Astrocyte (in vitro differentiated cells and primary cell): ENCODE results near the gene CCDC87. TPM values are rescaled to one million over a fixed set of nuclear protein-coding genes. Genes with fewer than 3 reads are reported as not detected.
"Not testable (repeated sequence)": the region's sequence is repeated elsewhere in the genome, so short reads cannot be mapped to it uniquely, and the experiment has no call there.

Experiments
- DNase-seq: peaks from one replicate; pipeline ENCODE4 v3.0.0-alpha.2; 2010; ENCODE audit warnings: low read depth
- FAIRE-seq: peaks from 2 replicates; lab custom pipeline; 2011; peaks lifted over from hg19 to GRCh38; lab: Jason Lieb, UNC
- H2AFZ ChIP-seq: 2 replicates; pipeline ENCODE4 v1.6.0; 2012; ENCODE audit warnings: low read depth, low read length, inconsistent platforms
- H3K27ac ChIP-seq: 2 replicates; pipeline ENCODE4 v1.5.1; 2011; ENCODE audit warnings: low read depth, low read length, inconsistent platforms
- H3K27me3 ChIP-seq: 2 replicates; pipeline ENCODE4 v1.6.0; 2011; ENCODE audit warnings: low read length, inconsistent platforms; ENCODE audit not compliant: insufficient read depth
- H3K36me3 ChIP-seq: 2 replicates; pipeline ENCODE4 v1.5.1; 2011; ENCODE audit warnings: low read length, inconsistent platforms; ENCODE audit not compliant: insufficient read depth
- H3K4me1 ChIP-seq: 2 replicates; pipeline ENCODE4 v1.5.1; 2011; ENCODE audit warnings: low read length, inconsistent platforms; ENCODE audit not compliant: insufficient read depth
- H3K4me2 ChIP-seq: 2 replicates; pipeline ENCODE4 v1.6.0; 2012; ENCODE audit warnings: low read length, inconsistent platforms
- H3K4me3 ChIP-seq: 2 replicates; pipeline ENCODE4 v1.5.1; 2011; ENCODE audit warnings: low read depth, mild to moderate bottlenecking, low read length, inconsistent platforms; ENCODE audit not compliant: insufficient read depth
- H3K79me2 ChIP-seq: 2 replicates; pipeline ENCODE4 v1.6.0; 2012; ENCODE audit warnings: mild to moderate bottlenecking, low read length, inconsistent platforms; ENCODE audit not compliant: insufficient read depth
- H3K9ac ChIP-seq: 2 replicates; pipeline ENCODE4 v1.6.0; 2012; ENCODE audit warnings: mild to moderate bottlenecking, low read length, inconsistent platforms
- H3K9me3 ChIP-seq: 2 replicates; pipeline ENCODE4 v1.5.1; 2012; ENCODE audit warnings: low read depth, mild to moderate bottlenecking, low read length, inconsistent platforms; ENCODE audit not compliant: insufficient read depth
- H4K20me1 ChIP-seq: 2 replicates; pipeline ENCODE4 v1.6.0; 2012; ENCODE audit warnings: low read length, inconsistent platforms; ENCODE audit not compliant: insufficient read depth
- H3K27ac Mint-ChIP-seq: one replicate; pipeline ENCODE4 v1.8.0; 2021; ENCODE audit warnings: mild to moderate bottlenecking, mixed read lengths; ENCODE audit not compliant: unreplicated experiment
- H3K27me3 Mint-ChIP-seq: one replicate; pipeline ENCODE4 v1.8.0; 2021; ENCODE audit warnings: low read depth, mixed read lengths; ENCODE audit not compliant: unreplicated experiment
- H3K36me3 Mint-ChIP-seq: one replicate; pipeline ENCODE4 v1.8.0; 2021; ENCODE audit warnings: low read depth, mixed read lengths; ENCODE audit not compliant: unreplicated experiment
- H3K4me1 Mint-ChIP-seq: one replicate; pipeline ENCODE4 v1.8.0; 2021; ENCODE audit warnings: low read depth, mixed read lengths; ENCODE audit not compliant: unreplicated experiment
- H3K4me3 Mint-ChIP-seq: one replicate; pipeline ENCODE4 v1.8.0; 2021; ENCODE audit warnings: mild to moderate bottlenecking, moderate library complexity, mixed read lengths; ENCODE audit not compliant: unreplicated experiment
- H3K9me3 Mint-ChIP-seq: one replicate; pipeline ENCODE4 v1.8.0; 2021; ENCODE audit warnings: mild to moderate bottlenecking, mixed read lengths; ENCODE audit not compliant: unreplicated experiment
- EZH2 ChIP-seq: IDR thresholded peaks from 2 replicates; pipeline ENCODE4 v1.6.1; 2012; ENCODE audit warnings: mild to moderate bottlenecking, low read length, inconsistent platforms; ENCODE audit not compliant: insufficient read depth
- total RNA-seq: library from RNA; stranded (reverse); gene quantifications from 2 replicates; pipeline ENCODE4 v1.2.1, GENCODE V29; 2021
- TF ChIP-seq, protein P1 (sequence below): IDR thresholded peaks from 2 replicates; pipeline ENCODE4 v1.5.1; 2011; ENCODE audit warnings: low read depth, mild to moderate bottlenecking, inconsistent platforms, low read length, moderate library complexity; ENCODE audit not compliant: insufficient read depth

The CCDC87 gene
- total RNA-seq, 1 donor from 2014 or later: 0.34 TPM

GRCh38 chr11:66545701-66546367 is 47.0 kb downstream of the CCDC87 start, which contains the start of gene ZDHHC24:
ZDHHC24 (minus strand) TSS chr11:66546048; CDS start chr11:66546003, 45 bp downstream.
- Histone ChIP-seq H3K4me2 (peak within 1 kb of the TSS; percentile 88), H3K27me3 (peaks cover 2% of the 10 kb centered on the region), H4K20me1 (peaks cover 7% of the 10 kb centered on the region), H3K4me3 (peak within 1 kb of the TSS; percentile 66), H3K36me3 (no peaks in the 10 kb centered on the region), H3K4me1 (peaks cover 28% of the 10 kb centered on the region), H3K27ac (peak within 1 kb of the TSS; percentile 57), H2AFZ (peak within 1 kb of the TSS; percentile 78), H3K79me2 (no peaks in the 10 kb centered on the region), H3K9me3 (no peaks in the 10 kb centered on the region), H3K9ac (peak within 1 kb of the TSS; percentile 84)
- Mint-ChIP-seq H3K27me3 (peaks cover 27% of the 10 kb centered on the region), H3K4me1 (peaks cover 6% of the 10 kb centered on the region), H3K9me3 (no peaks in the 10 kb centered on the region), H3K4me3 (peak within 1 kb of the TSS; percentile 86), H3K27ac (peak within 1 kb of the TSS; percentile 86), H3K36me3 (peaks cover 12% of the 10 kb centered on the region)
- TF ChIP-seq, protein P1, sequence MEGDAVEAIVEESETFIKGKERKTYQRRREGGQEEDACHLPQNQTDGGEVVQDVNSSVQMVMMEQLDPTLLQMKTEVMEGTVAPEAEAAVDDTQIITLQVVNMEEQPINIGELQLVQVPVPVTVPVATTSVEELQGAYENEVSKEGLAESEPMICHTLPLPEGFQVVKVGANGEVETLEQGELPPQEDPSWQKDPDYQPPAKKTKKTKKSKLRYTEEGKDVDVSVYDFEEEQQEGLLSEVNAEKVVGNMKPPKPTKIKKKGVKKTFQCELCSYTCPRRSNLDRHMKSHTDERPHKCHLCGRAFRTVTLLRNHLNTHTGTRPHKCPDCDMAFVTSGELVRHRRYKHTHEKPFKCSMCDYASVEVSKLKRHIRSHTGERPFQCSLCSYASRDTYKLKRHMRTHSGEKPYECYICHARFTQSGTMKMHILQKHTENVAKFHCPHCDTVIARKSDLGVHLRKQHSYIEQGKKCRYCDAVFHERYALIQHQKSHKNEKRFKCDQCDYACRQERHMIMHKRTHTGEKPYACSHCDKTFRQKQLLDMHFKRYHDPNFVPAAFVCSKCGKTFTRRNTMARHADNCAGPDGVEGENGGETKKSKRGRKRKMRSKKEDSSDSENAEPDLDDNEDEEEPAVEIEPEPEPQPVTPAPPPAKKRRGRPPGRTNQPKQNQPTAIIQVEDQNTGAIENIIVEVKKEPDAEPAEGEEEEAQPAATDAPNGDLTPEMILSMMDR: no peak
- no peak for TF ChIP-seq EZH2
- peak; percentile 91 for DNase-seq
- FAIRE-seq: peak; percentile 23

DNA sequence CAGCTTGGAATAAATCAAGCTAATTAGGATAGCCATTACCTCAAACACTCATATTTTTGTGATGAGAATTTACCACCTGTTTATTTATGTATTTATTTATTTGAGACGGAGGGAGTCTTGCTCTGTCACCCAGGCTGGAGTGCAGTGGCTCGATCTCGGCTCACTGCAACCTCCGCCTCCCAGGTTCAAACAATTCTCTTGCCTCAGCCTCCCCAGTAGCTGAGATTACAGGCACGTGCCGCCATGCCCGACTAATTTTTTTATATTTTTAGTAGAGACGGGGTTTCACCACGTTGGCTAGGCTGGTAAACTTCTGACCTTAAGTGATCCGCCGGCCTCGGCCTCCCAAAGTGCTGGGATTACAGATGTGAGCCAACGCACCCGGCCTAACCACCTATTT is 47.9 kb downstream of the CCDC87 start:
- Histone ChIP-seq H3K4me2 (peak overlapping the region; percentile 88), H3K4me3 (peak overlapping the region; percentile 66), H3K4me1 (peaks cover 28% of the 10 kb centered on the region), H3K9ac (peak overlapping the region; percentile 84)
- Mint-ChIP-seq H3K4me3 (peak overlapping the region; percentile 86), H3K27ac (peak overlapping the region; percentile 86), H3K36me3 (peaks cover 10% of the 10 kb centered on the region), H3K27me3 (peaks cover 23% of the 10 kb centered on the region)
- not testable (repeated sequence) for H3K9me3 Mint-ChIP-seq, DNase-seq, H3K36me3 ChIP-seq, H4K20me1 ChIP-seq, H3K27me3 ChIP-seq, H3K79me2 ChIP-seq, H2AFZ ChIP-seq, FAIRE-seq, H3K4me1 Mint-ChIP-seq, H3K27ac ChIP-seq, H3K9me3 ChIP-seq

DNA sequence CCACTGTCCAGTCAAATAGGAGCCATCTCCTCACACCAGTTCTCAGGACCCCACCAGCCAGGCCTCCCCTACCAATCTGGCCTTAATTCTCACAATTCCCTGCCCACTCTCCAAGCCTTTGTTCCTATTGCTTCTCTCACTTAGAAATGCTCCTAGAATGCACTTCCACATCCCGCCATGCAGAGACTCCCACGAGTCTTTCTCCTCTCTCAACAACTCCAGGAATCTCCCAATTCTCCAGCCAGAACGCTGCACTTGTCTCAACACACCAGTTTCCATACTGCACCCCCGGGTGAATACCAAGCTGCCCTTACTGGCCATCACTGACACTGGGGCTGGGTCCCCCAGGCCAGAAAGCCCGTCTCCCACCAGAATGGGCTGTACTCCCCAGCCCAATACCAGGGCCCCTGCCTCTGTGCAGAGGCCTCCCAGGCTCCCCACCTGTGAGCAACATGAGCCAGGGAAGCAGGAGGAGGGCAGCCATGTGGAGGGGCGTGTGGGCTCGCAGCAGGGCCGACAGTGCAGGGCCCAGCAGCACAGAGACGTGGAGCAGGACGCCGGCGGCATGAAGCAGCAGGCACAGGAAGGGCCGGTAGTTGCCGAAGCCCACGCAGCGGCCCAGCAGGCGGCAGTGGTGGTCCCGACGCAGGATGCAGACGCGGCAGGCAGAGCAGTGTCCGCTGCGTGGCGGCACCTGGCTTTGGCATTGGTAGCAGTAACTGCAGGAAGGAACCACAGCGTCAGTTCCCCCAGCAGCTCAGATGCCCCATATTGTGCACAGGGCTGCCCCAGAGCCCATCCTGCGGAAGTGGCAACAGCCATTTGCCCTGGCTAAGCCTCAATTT is 49.4 kb downstream of the CCDC87 start:
- peak; percentile 49 for DNase-seq
- H3K4me2 ChIP-seq: peak overlapping the region; percentile 78
- peak overlapping the region; percentile 72 for H3K4me3 Mint-ChIP-seq

More for the DNA sequence above, 49.4 kb downstream of the CCDC87 start:
- FAIRE-seq: no peak
- Histone ChIP-seq H3K4me3 (no peak overlapping the region), H3K79me2 (no peaks in the 10 kb centered on the region), H3K27me3 (peaks cover 2% of the 10 kb centered on the region), H4K20me1 (peaks cover 7% of the 10 kb centered on the region), H3K9ac (peak overlapping the region; percentile 48), H3K27ac (no peak overlapping the region), H2AFZ (peak overlapping the region; percentile 73), H3K9me3 (no peaks in the 10 kb centered on the region), H3K4me1 (peaks cover 28% of the 10 kb centered on the region), H3K36me3 (no peaks in the 10 kb centered on the region)
- Mint-ChIP-seq H3K9me3 (no peaks in the 10 kb centered on the region), H3K27ac (peak overlapping the region; percentile 28), H3K27me3 (peaks cover 14% of the 10 kb centered on the region), H3K36me3 (peaks cover 10% of the 10 kb centered on the region), H3K4me1 (peaks cover 6% of the 10 kb centered on the region)
- TF ChIP-seq EZH2: no peak
- TF ChIP-seq, protein P1: peak; percentile 8
